ENCODE results near the gene ADPGK. TPM values are rescaled to one million over a fixed set of nuclear protein-coding genes. Genes with fewer than 3 reads are reported as not detected.

Gene ADPGK
- total RNA-seq, 3 donors from 2014 or later (not counting 1 experiment from before 2014, with no cell fraction given): 99.8 to 113 (median 101) TPM

DNA sequence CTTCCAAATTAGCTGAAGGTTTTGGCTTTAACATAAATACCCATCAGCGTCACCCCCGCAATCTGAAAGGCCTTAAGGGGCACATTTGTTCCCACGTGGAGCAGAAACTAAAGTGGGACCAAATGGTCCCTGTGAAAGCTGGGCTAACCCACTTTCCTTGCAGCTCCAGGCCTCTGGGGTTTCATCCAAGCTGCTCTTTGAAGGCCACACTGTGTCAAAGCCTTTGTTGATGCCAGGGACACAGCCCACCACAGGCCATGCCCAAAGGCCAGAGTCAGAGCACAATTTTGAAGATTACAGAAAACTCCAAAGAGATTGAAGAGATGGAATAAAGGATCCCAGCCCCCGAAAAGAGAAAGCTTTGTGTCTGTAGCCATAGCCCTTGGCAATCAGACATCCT lies 2.7 kb upstream of the ADPGK start:
- Mint-ChIP-seq H3K36me3 (no peaks in the 10 kb centered on the region), H3K9me3 (peaks cover 0 to 3% of the 10 kb centered on the region in 2 donors), H3K4me1 (peaks cover 38 to 58% of the 10 kb centered on the region in 2 donors), H3K4me3 (no peak overlapping the region), H3K27me3 (ENCODE audit: low read depth in 2 of 2) (peaks cover 0 to 9% of the 10 kb centered on the region in 2 donors), H3K27ac (peak overlapping the region; percentile 85 to 93)
- H3K9me3 ChIP-seq (ENCODE audit: control insufficient read depth, insufficient read depth, low read length): no peaks in the 10 kb centered on the region
- WGBS (ENCODE audit: insufficient coverage): 97% methylated on average over 3 of the region's 4 CpGs
- H3K4me3 ChIP-seq (ENCODE audit: low read length): no peak overlapping the region
- H3K27ac ChIP-seq (ENCODE audit: low read length): peak overlapping the region; percentile 92
- peaks cover 3% of the 10 kb centered on the region for H3K36me3 ChIP-seq (ENCODE audit: control insufficient read depth, insufficient read depth, low read length)
- ATAC-seq: no peak
- intact Hi-C loops (cut with micrococcal nuclease): loop anchor here (10.0 kb wide), 4 partner anchors 269 to 561 kb away; partner anchors contain the start of genes ARIH1, HEXA and NEO1
- no peaks in the 10 kb centered on the region for H3K27me3 ChIP-seq (ENCODE audit: control insufficient read depth, insufficient read depth, low read length)
- DNase-seq: no peak
- TF ChIP-seq, protein P1, sequence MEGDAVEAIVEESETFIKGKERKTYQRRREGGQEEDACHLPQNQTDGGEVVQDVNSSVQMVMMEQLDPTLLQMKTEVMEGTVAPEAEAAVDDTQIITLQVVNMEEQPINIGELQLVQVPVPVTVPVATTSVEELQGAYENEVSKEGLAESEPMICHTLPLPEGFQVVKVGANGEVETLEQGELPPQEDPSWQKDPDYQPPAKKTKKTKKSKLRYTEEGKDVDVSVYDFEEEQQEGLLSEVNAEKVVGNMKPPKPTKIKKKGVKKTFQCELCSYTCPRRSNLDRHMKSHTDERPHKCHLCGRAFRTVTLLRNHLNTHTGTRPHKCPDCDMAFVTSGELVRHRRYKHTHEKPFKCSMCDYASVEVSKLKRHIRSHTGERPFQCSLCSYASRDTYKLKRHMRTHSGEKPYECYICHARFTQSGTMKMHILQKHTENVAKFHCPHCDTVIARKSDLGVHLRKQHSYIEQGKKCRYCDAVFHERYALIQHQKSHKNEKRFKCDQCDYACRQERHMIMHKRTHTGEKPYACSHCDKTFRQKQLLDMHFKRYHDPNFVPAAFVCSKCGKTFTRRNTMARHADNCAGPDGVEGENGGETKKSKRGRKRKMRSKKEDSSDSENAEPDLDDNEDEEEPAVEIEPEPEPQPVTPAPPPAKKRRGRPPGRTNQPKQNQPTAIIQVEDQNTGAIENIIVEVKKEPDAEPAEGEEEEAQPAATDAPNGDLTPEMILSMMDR (IDR thresholded peaks at IDR 0.05): no peak
- H3K4me1 ChIP-seq (ENCODE audit: control insufficient read depth, insufficient read depth, low read length): peaks cover 40% of the 10 kb centered on the region

DNA sequence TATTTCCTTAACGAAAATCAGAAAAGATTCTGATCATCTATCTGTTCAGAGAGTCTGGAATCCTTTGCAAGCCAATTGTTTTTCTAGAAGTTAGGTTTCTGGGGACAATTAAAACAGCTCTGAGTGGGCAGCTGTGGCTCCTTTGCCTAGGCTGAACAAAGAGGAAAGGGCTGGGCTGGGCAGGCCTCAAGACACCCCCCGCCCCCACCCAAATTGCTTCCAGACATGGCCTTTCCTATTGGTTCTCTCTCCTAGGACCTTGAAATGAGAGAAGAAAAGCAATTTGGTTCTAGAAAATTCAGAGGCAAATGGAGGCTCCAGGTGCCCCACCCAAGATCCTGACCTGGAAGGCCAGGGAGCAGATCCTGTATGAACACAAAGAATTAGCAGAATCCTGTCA lies 2.3 kb upstream of the ADPGK start:
- intact Hi-C loops (cut with micrococcal nuclease): loop anchor here (2.0 to 10.0 kb wide), 5 partner anchors 23 to 561 kb away; partner anchors contain the start of genes ARIH1, HEXA and NEO1
- Histone ChIP-seq H3K36me3 (ENCODE audit: control insufficient read depth, insufficient read depth, low read length) (peaks cover 3% of the 10 kb centered on the region), H3K4me1 (ENCODE audit: control insufficient read depth, insufficient read depth, low read length) (peaks cover 40% of the 10 kb centered on the region), H3K4me3 (ENCODE audit: low read length) (no peak overlapping the region), H3K9me3 (ENCODE audit: control insufficient read depth, insufficient read depth, low read length) (no peaks in the 10 kb centered on the region), H3K27ac (ENCODE audit: low read length) (peak overlapping the region; percentile 92), H3K27me3 (ENCODE audit: control insufficient read depth, insufficient read depth, low read length) (no peaks in the 10 kb centered on the region)
- peaks cover 0 to 3% of the 10 kb centered on the region in 2 donors for H3K9me3 Mint-ChIP-seq
- peak overlapping the region; percentile 85 to 93 for H3K27ac Mint-ChIP-seq
- peaks cover 42 to 62% of the 10 kb centered on the region in 2 donors for H3K4me1 Mint-ChIP-seq
- TF ChIP-seq, protein P1 (IDR thresholded peaks at IDR 0.05): no peak
- ATAC-seq: no peak
- no peak for DNase-seq
- H3K4me3 Mint-ChIP-seq: peak overlapping the region; percentile 92
- no CpG with 5 or more reads among the region's 2 CpGs for WGBS (ENCODE audit: insufficient coverage)
- H3K27me3 Mint-ChIP-seq (ENCODE audit: low read depth in 2 of 2): peaks cover 0 to 7% of the 10 kb centered on the region in 2 donors
- no peaks in the 10 kb centered on the region for H3K36me3 Mint-ChIP-seq

DNA sequence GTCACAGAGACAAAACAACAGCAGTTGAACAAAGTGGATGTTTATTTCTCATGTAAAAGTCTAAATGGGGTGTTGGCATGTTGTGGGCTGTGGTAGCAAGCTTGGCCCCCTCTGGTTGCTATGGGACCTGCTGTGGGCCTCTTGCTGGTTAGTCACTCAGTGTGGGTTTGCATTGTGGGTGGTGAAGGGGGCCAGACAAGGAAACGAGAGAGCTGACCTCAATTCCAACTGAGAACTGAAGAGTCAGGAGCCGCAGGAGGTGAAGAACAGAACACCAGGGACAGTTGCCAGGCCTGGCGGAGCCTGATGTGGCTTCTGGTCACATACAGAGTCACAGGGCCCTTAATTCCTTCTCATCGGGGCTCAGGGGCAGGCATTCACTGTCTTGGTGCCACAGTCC lies 1.9 kb upstream of the ADPGK start:
- Histone ChIP-seq H3K9me3 (ENCODE audit: control insufficient read depth, insufficient read depth, low read length) (no peaks in the 10 kb centered on the region), H3K27me3 (ENCODE audit: control insufficient read depth, insufficient read depth, low read length) (no peaks in the 10 kb centered on the region), H3K4me1 (ENCODE audit: control insufficient read depth, insufficient read depth, low read length) (peaks cover 40% of the 10 kb centered on the region), H3K4me3 (ENCODE audit: low read length) (no peak overlapping the region), H3K36me3 (ENCODE audit: control insufficient read depth, insufficient read depth, low read length) (peaks cover 3% of the 10 kb centered on the region), H3K27ac (ENCODE audit: low read length) (peak overlapping the region; percentile 92)
- TF ChIP-seq, protein P1 (IDR thresholded peaks at IDR 0.05): no peak
- Mint-ChIP-seq H3K4me1 (peaks cover 46 to 65% of the 10 kb centered on the region in 2 donors), H3K36me3 (no peaks in the 10 kb centered on the region), H3K27me3 (ENCODE audit: low read depth in 2 of 2) (peaks cover 0 to 3% of the 10 kb centered on the region in 2 donors), H3K4me3 (peak overlapping the region; percentile 92), H3K9me3 (peaks cover 0 to 3% of the 10 kb centered on the region in 2 donors), H3K27ac (peak overlapping the region; percentile 85 to 93)
- WGBS (ENCODE audit: insufficient coverage): 29% methylated on average over 4 of the region's 4 CpGs
- intact Hi-C loops (cut with micrococcal nuclease): loop anchor here (2.0 to 10.0 kb wide), 5 partner anchors 23 to 561 kb away; partner anchors contain the start of genes ARIH1, HEXA and NEO1
- DNase-seq: peak; percentile 57 to 71
- ATAC-seq: peak; percentile 7 to 41 (median 17)
